GM18511 (cell line): ENCODE measurements around the gene PRXL2A.
A peak's percentile ranks its signal among the peaks of the same experiment; 100 is the strongest.

Source experiments
- ATAC-seq: cut with Tn5 transposase; IDR thresholded peaks from one replicate; pipeline ENCODE4 v1.9.1; 2021; ENCODE audit warnings: mild to moderate bottlenecking, moderate library complexity; ENCODE audit not compliant: unreplicated experiment

Gene PRXL2A

DNA sequence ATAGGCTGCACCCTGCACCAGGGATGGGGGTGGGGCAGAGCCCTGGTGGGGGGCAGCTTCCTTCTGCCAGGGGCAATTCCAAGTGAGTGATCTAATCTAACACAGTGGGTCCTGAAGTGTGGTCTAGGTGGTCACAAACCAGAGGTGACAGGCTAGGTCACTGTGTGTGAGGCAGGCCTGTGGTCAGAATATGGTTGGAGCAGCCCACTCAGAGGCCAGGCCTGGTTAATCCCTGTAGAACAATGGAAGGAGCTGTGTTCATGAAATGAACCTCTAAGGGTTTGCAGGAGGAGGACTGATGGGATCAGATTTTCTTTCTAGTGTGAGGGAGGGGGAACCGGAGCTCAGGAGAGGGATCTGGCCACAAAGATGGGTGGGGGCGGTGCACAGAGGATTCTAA lies 35.8 kb downstream of the PRXL2A start:
- peak; percentile 24 for ATAC-seq

DNA sequence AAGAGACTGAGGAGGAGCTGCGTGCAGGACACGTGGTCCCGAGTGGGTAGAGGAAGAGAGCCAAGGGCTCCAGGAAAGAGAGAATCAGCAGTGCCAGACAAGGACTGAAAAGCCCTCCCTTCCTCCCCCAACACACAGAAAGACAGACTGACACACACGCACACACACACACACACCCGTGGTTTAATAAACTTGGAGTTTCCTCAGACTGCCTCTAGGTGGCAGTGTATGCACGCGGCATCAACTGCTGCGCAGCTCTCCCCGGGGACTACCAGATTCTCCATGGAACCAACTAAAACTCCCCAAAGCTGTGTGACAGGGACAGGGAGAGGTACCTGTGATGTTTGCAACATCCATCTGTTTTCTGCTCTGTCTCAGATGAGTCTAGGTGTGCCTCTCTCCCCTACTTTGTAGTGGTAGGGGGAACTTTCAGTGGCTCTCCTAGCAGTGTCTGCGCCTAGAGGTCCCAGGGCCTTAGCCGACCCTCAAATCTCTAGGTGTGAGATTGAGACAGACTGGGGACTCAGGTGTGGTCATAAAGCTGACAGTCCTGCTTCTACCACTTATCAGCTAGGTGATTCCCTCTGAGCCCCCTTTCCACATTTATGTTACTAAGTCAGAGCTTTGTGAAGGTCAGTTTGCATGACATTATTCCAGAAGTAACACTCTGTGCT lies 36.4 kb downstream of the PRXL2A start:
- ATAC-seq = peak; percentile 75

DNA sequence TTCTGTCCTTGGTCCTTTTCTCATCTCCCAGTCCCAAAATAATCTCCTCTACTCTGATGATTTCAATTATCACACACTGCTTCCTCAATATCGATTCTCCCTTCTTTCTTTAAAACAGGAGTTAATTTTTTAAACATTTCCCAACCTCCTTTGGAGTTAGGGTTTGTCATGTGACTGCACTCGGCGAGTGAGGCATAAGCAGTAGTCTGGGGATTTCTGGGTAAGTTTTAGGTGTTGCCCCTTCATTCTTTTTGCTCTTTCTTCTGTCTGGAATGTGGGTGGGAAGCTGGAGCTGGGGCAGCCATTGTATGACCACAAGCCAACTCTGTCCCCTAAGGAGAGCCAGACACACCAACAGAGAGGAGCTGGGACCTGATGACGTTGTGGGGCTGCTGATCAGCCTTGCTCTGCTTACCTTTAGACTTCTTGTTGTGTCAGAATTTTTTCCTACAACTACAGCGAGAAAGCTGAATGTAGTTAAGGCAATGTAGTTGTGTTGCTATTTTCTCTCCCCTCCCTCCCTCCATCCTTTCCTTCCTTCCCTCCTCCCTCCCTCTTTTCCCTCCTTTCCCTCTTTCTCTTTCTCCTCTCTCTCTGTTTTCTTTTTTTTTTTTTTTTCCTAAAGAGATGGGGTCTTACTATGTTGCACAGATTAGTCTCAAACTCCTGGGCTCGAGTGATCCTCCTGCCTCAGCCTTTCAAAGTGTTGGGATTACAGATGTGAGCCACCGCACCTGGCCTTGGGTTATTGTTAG lies 39.3 kb downstream of the PRXL2A start:
- no peak for ATAC-seq

GRCh38 chr10:80448209-80448942 lies 40.0 kb downstream of the PRXL2A start:
- ATAC-seq = no peak

DNA sequence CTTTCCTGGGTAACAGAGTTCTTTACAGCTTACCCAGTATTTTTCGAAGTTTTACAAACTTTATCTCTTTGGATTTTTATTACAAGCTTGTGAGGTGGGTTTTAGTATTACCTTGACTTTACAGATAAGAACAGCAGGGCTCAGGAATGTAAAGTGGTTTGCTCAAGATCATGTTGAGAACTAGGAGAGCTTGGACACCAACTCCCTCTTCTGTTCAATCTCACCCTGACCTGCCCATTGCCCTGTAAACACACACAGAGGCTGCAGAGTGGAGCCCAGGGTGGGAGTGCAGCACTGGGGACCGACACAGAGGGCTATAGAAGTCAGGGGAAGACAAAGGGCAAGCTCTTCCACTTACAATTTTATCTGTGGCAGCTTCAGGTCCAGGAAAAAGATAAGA lies 41.2 kb downstream of the PRXL2A start:
- no peak for ATAC-seq

- no peak for ATAC-seq
Measured at GRCh38 chr10:80451132-80451531, 42.8 kb downstream of the PRXL2A start.

GRCh38 chr10:80452069-80452468 lies 43.7 kb downstream of the PRXL2A start:
- ATAC-seq = no peak

GRCh38 chr10:80452640-80453039 lies 44.3 kb downstream of the PRXL2A start:
- ATAC-seq = no peak

DNA sequence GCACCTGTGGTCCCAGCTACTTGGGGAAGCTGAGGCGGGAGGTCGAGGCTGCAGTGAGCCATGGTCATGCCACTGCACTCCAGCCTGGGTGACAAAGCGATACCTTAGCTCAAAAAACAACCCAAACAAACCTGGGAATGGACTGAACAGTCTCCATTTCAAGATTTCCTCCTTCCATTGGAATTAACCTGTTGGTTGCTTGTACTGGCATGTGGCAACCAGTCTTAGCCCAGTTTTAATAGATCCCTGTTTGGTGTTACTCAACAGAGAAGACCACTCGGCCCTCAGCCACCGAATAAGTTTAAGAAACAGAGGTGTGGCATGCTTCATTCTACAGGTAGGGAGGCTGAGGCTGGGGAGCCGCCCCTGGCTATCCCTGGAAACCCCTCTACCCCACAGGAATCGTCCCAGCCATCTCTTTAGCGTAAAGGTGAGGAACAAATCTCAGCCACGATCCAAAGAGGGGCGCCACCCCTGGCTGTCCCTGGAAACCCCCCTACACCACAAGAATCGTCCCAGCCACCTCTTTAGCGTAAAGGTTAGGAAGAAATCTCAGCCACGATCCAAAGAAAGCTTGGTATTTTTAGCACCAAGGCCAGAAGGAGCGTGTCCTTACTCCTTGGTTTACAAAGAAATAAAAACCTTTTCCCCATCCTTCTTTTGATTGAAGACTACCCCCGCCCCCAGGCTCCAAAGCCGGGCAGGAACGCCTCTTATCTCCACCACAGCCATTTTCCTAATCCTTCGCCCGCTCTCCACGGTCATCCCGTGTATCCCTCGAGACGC lies 44.9 kb downstream of the PRXL2A start:
- no peak for ATAC-seq

GRCh38 chr10:80453842-80454512 lies 45.6 kb downstream of the PRXL2A start, which contains the start of gene TSPAN14:
Gene TSPAN14 (plus strand): TSS chr10:80454310. CDS start chr10:80489234, 34,924 bp downstream.
- ATAC-seq = peak; percentile 67

GRCh38 chr10:80454513-80455460 lies 46.4 kb downstream of the PRXL2A start:
- peak; percentile 27 for ATAC-seq

- ATAC-seq = no peak
Measured at GRCh38 chr10:80455461-80456349, 47.4 kb downstream of the PRXL2A start.

- no peak for ATAC-seq
Measured at GRCh38 chr10:80457554-80458262, 49.4 kb downstream of the PRXL2A start.

GRCh38 chr10:80458263-80458625 lies 49.9 kb downstream of the PRXL2A start:
- no peak for ATAC-seq

GRCh38 chr10:80458638-80459037 lies 50.3 kb downstream of the PRXL2A start:
- no peak for ATAC-seq

DNA sequence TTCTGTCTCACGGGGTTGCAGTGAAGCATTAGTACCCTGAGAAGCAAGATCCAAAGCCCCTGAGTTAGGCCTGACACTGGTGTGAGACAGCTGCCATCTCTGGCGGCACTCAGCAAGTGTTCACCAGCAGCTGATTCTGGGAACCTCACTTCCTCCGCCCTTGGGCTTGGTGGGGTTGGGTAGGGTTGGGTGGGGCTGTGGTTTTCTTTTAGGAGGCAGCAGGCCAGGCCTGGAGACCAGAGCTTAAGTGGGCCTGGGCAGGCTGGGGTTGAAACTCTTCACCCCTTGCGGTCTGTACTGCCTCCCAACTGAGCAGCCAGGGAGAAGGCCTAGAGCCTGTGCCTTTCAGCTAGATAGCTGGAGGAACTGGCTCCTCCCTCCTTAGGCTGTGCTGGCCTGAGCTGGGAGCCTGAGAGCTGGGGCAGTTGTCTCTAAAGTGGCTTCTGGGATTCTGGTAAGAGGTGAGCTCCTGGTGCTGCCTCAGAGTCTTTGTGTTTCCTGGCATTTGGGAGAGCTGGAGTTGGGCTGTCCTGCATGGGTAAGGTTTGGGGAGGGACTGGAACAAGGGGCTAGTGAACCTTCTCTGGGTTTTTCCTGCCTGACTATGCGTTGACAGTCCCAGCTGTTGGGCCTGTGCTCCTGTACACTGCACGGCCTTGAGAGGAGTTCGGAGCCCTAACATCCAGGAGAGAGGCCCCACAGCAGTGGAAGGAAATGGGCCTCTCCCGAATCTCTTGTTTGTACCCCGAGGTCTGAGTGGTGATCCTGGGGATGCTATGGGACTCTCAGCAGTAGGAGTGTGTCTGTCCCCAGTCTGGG lies 50.9 kb downstream of the PRXL2A start:
- peak; percentile 44 for ATAC-seq
